Fibroblast of mammary gland (primary cell): ENCODE results near the gene DRAXIN.

Experiments used
- DNase-seq: peaks from one replicate; pipeline ENCODE4 v3.0.0-alpha.2; 2010; ENCODE audit warnings: low read depth
- H3K4me3 ChIP-seq: 2 replicates; pipeline ENCODE4 v1.5.1; 2011; ENCODE audit warnings: low read depth, mild to moderate bottlenecking, low read length, moderate library complexity; ENCODE audit not compliant: control insufficient read depth
- CTCF ChIP-seq: conservative IDR thresholded peaks from 2 replicates; pipeline ENCODE4 v1.5.1; 2011; ENCODE audit warnings: low read depth, low read length, inconsistent platforms; ENCODE audit not compliant: control insufficient read depth, insufficient read depth

Gene DRAXIN

DNA sequence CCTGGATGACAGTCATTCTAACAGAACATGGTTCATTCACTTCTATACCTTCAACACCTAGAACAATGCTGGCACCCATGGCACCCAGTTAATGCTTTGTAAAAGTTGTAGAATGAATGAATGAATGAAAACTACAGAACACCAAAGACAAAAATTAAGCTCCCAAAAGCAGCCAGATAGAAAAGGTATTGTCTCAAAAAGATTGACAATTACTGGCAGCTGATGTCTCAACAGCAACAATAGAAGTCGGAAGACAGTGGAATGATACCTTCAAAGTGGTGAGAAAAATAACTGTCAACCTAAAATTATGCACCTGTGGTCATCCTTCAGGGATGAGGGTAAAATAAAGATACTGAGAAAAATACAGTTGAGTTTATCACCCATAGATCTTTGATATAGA, 65.5 kb downstream of the DRAXIN start:
- DNase-seq, result no peak
- H3K4me3 ChIP-seq, result no peak overlapping the region
- no peak for TF ChIP-seq CTCF

DNA sequence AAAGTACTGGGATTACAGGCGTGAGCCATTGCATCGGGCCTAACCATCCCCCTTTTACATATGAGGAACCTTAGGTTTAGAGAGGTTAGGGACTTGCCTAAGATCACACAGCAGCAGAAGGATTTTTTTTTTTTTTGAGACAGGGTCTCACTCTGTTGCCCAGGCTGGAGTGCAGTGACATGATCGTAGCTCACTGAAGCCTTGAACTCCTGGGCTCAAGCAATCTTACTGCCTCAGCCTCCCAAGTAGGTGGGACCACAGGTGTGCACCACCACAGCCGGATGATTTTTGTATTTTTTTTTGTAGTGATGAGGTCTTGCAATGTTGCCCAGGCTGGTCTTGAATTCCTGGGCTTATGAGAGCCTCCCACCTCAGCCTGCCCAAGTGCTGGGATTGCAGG, 68.3 kb downstream of the DRAXIN start:
- H3K4me3 ChIP-seq, result no peak overlapping the region
- DNase-seq, result no peak
- TF ChIP-seq CTCF, result no peak

DNA sequence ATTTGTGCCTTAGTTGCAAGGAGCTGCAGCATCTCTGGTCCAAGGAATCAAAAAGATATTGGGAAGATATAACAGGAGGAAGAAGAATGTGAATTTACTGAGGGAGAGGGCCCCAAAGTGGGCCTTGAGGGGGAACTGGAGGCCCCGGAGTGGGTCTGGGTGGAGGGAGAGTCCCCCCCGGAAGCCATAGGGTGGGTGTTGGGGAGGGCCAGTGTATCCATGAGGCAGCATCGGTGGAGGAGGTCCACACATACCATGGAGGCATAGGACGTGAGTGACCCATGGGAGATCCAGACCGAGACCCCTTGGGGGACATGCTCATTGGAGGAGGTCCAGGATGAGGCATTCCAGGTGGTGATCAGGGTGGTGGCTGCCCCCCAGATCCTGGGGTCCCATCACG, 69.8 kb downstream of the DRAXIN start:
- no peak overlapping the region for H3K4me3 ChIP-seq
- TF ChIP-seq CTCF, result no peak
- DNase-seq, result no peak

GRCh38 chr1:11761988-11762406, 70.5 kb downstream of the DRAXIN start, which contains the start of gene C1orf167:
Gene C1orf167, plus strand, starts transcription at chr1:11762193. Its CDS starts 2,208 bp downstream, at chr1:11764401.
- no peak for TF ChIP-seq CTCF
- DNase-seq, result no peak
- H3K4me3 ChIP-seq, result no peak within 1 kb of the TSS

DNA sequence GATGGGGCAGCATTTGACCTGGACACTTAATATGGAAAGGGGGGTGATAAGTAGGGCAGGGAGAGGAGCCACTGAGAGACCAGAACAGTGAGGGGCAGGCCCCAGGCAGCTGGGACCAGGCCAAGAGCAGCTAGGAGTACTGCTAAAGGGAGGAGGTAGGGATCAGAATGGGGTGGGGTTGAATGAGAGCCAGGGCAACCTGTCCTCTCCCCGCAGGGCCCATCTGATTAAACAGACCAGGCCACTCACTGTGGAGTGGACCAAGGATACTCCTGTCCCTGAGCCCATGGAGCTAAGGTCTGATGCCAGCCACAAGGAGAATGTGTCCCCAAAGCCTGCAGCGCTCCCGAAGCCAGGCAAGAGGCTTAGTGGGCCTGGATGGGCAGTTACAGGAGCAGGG, 72.6 kb downstream of the DRAXIN start:
- DNase-seq, result no peak
- TF ChIP-seq CTCF, result no peak
- no peak overlapping the region for H3K4me3 ChIP-seq

DNA sequence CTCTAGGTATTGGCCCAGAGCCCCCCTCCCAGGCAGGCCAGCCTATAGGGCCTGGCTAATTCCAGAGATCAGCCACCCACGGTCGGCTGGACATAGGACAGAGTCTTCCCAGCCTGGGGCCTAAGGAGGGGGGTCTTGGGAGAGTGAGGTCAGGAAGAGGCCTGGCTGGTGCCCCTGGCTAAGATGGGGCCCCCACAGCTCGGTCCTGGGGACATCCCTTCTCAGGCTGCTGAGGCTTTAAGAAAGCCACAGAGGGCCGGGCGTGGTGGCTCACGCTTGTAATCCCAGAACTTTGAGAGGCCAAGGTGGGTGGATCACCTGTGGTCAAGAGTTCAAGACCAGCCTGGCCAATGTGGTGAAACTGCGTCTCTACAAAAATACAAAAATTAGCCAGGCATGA, 73.0 kb downstream of the DRAXIN start:
- no peak for TF ChIP-seq CTCF
- no peak overlapping the region for H3K4me3 ChIP-seq

GRCh38 chr1:11765661-11766428, 74.3 kb downstream of the DRAXIN start:
- no peak for TF ChIP-seq CTCF
- H3K4me3 ChIP-seq, result no peak overlapping the region
- DNase-seq, result no peak

More for the DNA sequence above, 73.0 kb downstream of the DRAXIN start:
- no peak for DNase-seq
